ENCODE measurements around the gene NUP214.

The NUP214 gene

DNA sequence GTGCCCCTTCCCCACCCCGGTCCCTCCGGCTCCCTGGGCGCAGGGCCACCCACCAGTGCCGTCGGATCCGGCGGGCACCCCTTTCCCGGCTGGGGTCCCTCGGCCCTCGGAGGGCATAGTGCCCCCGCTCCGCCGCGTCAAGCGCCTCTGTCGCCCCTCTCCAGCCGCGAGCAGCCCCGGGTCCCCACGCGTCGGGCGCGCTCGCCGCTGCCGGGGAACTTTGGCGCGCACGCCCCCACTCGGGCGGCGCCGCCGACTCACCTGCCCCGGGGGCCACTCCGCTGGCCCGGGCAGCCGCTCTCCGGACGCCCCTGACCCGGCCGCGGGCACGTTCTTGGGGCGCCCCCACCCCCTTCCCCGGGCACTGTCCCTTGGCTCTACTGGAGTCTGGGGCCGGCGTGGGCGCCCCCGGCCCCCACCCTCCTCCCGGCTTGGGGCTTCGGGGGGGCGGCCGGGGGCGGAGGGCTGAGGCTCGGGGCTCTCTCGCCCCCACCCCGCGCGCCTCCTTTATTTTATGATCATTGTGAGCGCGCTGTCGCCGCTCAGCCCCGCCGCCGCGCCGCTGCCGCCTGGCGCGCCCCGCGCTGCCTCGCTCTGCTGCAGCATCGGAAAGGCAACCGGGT lies 152.0 kb downstream of the NUP214 start:
- TF ChIP-seq, protein P1, sequence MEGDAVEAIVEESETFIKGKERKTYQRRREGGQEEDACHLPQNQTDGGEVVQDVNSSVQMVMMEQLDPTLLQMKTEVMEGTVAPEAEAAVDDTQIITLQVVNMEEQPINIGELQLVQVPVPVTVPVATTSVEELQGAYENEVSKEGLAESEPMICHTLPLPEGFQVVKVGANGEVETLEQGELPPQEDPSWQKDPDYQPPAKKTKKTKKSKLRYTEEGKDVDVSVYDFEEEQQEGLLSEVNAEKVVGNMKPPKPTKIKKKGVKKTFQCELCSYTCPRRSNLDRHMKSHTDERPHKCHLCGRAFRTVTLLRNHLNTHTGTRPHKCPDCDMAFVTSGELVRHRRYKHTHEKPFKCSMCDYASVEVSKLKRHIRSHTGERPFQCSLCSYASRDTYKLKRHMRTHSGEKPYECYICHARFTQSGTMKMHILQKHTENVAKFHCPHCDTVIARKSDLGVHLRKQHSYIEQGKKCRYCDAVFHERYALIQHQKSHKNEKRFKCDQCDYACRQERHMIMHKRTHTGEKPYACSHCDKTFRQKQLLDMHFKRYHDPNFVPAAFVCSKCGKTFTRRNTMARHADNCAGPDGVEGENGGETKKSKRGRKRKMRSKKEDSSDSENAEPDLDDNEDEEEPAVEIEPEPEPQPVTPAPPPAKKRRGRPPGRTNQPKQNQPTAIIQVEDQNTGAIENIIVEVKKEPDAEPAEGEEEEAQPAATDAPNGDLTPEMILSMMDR (IDR thresholded peaks at IDR 0.05; ENCODE audit: control extremely low read depth, extremely low read depth, low read depth, missing control alignments): peak; percentile 25
- ChIA-PET POLR2A (interaction anchor here (1.0 kb wide), 1 partner anchor 22 kb away, joined by 3 read pairs; no protein-coding TSS in a partner anchor), CTCF (interaction anchor here (1.0 to 1.4 kb wide), 3 partner anchors 10 to 100 kb away, joined by 3 to 5 read pairs (median 4); no protein-coding TSS in a partner anchor)
- DNase-seq (ENCODE audit: extremely low spot score): no peak

DNA sequence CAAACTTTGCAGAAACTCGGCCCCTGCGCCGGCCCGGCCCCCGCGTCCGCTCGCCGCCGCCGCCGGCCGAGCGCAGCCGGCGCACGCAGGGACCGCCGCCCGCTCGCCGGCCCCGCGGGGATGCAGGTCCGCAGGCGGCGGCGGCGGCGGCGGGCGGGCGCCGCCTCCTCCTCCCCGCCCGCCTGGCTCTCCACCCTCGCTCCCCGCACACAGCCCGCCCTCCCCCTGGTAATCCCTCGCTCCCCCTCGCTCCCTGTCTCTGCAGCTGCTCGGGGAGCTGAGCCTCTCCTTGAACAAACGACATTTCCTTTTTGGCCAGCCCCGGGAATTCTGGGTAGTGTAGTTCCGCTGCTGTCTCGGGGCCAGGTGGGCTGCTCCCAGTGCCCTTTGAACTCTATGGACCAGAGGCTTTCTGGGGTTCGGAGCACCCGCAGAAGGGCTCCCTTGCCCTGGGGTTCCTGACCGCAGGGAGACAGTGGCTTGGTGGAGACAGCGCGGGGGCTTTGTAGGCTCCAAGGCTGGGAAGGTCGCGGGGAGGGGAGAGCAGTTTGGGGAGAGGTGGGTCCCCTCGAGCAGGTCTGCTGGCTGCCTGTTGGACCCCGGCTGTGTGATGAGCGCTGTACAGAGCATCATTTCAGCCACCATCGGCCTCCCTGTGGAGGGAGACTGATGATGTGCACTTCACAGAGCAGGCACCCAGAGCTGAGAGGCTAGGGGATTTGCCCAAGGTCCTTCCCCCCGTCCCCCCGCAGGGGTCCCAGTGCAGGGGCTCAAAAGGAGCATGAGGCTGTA lies 152.7 kb downstream of the NUP214 start:
- DNase-seq (ENCODE audit: extremely low spot score): peak; percentile 87
- CTCF ChIA-PET: interaction anchor here (1.2 to 2.9 kb wide), 4 partner anchors 11 to 59 kb away, joined by 3 to 10 read pairs (median 4); partner anchors contain the start of gene PLPP7
- POLR2A ChIA-PET: interaction anchor here (0.5 to 1.0 kb wide), 4 partner anchors 21 to 1546 kb away, joined by 3 to 6 read pairs (median 4); no protein-coding TSS in a partner anchor

DNA sequence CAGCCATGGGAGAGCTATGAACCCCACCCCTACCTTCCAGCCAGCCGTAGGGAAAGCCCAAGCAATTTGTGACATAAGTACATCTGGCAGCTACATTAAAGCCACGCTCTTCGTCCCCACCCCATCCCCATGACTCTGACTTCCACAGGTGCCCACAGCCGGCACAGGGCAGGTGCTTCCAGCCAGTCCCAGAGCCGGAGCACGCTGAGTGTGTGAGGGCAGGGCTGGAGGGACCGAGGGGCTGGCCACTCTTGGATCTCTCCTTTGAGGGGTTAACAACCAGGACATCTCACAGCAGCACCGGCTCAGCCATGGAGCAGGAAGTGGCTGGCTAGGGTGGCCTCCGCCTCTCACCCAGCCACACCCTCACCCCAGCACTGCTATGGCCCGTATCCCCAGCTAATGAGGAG lies 153.3 kb downstream of the NUP214 start:
- POLR2A ChIA-PET: interaction anchor here (0.5 kb wide), 1 partner anchor 120 kb away, joined by 6 read pairs; no protein-coding TSS in a partner anchor
- CTCF ChIA-PET: interaction anchor here (1.2 to 2.9 kb wide), 4 partner anchors 10 to 58 kb away, joined by 3 to 10 read pairs (median 4); partner anchors contain the start of gene PLPP7
- no peak for DNase-seq (ENCODE audit: extremely low spot score)
- TF ChIP-seq, protein P1 (IDR thresholded peaks at IDR 0.05; ENCODE audit: control extremely low read depth, extremely low read depth, low read depth, missing control alignments): no peak

More for the DNA sequence above, 152.7 kb downstream of the NUP214 start:
- TF ChIP-seq, protein P1 (IDR thresholded peaks at IDR 0.05; ENCODE audit: control extremely low read depth, extremely low read depth, low read depth, missing control alignments): no peak

DNA sequence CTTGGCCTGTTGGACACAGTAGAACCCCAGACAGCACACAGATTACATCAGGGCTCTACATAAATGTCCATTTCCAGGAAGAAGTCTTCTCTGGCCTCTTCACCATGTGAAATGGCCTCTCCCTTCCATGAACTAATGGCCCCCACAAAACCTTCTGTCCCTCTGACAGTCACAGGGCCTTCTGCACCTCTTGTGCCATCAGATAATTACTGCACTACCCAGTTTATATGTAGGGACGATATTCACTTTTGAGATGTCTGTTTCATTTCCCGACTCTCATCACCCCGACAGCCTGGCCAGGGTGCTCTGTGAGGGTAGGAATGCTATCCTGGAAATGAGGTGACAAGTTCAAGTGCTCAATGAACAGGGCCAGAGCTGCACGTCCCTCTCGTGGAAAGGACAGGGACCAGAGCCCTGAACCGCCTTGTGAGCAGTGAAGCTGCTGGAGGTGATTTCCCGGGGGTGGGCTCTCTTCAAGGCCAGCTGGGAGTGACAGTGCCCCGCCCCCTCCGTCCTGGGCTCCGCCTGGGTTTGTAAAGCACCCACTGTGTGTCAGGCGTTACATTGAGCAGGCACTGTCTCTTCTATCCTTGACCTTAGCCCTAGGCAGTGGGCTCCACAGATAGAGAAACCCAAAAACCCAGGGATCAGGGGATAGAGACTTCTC lies 153.9 kb downstream of the NUP214 start:
- ChIA-PET POLR2A (no interaction called here), CTCF (interaction anchor here (0.8 to 2.9 kb wide), 5 partner anchors 10 to 112 kb away, joined by 3 to 10 read pairs (median 3); partner anchors contain the start of gene PLPP7)

DNA sequence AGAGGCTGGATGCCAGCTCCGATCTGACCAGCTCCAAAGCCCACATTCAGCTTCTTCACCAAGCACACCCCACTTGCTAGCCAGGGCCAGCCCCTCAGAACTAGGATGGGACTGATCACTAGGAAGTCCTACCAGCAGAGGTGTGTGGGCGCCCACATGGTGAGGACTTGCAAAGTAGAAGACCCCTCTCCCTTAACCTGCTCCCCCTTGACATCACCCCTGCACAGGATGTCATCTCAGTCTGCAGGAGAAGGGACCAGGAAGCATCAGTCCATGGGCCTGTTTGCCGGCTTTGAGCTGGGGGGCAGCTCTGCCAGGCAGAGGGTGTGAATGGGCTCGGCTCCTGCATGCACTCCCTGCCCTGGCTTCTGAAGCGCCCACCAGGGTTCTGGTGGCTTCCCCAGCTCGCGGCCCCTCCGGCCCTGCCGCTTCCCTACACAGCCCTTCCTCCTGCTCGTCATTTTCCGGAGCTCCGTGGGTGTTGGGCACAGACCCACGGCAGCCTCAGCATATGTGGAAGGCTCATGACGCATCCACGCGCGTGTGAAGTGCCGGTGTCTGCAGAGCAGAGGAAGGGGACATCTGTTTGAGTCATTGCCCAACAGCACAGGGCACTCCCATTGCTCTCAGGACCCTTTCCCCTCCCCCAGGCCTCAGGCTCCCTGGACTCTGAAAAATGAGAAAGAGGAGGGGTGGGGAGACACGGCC lies 154.6 kb downstream of the NUP214 start:
- DNase-seq (ENCODE audit: extremely low spot score): no peak
- POLR2A ChIA-PET: interaction anchor here (0.5 kb wide), 1 partner anchor 1040 kb away, joined by 3 read pairs; no protein-coding TSS in a partner anchor
- CTCF ChIA-PET: interaction anchor here (0.8 to 2.9 kb wide), 3 partner anchors 9 to 112 kb away, joined by 3 to 10 read pairs (median 3); partner anchors contain the start of gene PLPP7
- TF ChIP-seq, protein P1 (IDR thresholded peaks at IDR 0.05; ENCODE audit: control extremely low read depth, extremely low read depth, low read depth, missing control alignments): no peak

More for the DNA sequence above, 153.9 kb downstream of the NUP214 start:
- DNase-seq (ENCODE audit: extremely low spot score): no peak
- TF ChIP-seq, protein P1 (IDR thresholded peaks at IDR 0.05; ENCODE audit: control extremely low read depth, extremely low read depth, low read depth, missing control alignments): no peak

Data from GM10248 (cell line).